MCF 10A (cell line): ENCODE measurements around the gene USP38. TPM values are rescaled to one million over a fixed set of nuclear protein-coding genes. Genes with fewer than 3 reads are reported as not detected.
A peak's percentile ranks its signal among the peaks of the same experiment; 100 is the strongest.

Experiments
- BruUV-seq: library from RNA; stranded (reverse); fragments of 400-500 nt; replicated peaks from 2 replicates; lab custom pipeline; 2021; lab: Mats Ljungman, UMichigan
- CTCF ChIA-PET: fragments of 300-600 bp; sonication (Branson Sonifier 250); formaldehyde crosslinking; extraction: SDS; loops from one replicate; lab custom pipeline; 2021; ENCODE audit warnings: antibody characterized with exemption, inconsistent platforms; lab: Yijun Ruan, JAX
- POLR2A ChIA-PET: fragments of 300-600, 350-650 bp; sonication (Branson Sonifier 250); formaldehyde crosslinking; extraction: SDS; loops from one replicate; lab custom pipeline; 2020; ENCODE audit warnings: antibody characterized with exemption, inconsistent platforms; lab: Yijun Ruan, JAX
- DNase-seq: peaks from one replicate; pipeline ENCODE4 v3.0.0-alpha.2; 2018; ENCODE audit not compliant: unreplicated experiment
- H3K27ac Mint-ChIP-seq: one replicate; pipeline ENCODE4 v1.8.0; 2022; ENCODE audit warnings: mild to moderate bottlenecking, low read depth, mixed read lengths; ENCODE audit not compliant: unreplicated experiment
- H3K27me3 Mint-ChIP-seq: one replicate; pipeline ENCODE4 v1.8.0; 2022; ENCODE audit warnings: mixed read lengths; ENCODE audit not compliant: insufficient read depth, unreplicated experiment
- H3K36me3 Mint-ChIP-seq: one replicate; pipeline ENCODE4 v1.8.0; 2022; ENCODE audit warnings: mild to moderate bottlenecking, moderate library complexity, mixed read lengths; ENCODE audit not compliant: insufficient read depth, unreplicated experiment
- H3K4me1 Mint-ChIP-seq: one replicate; pipeline ENCODE4 v1.8.0; 2022; ENCODE audit warnings: mixed read lengths; ENCODE audit not compliant: insufficient read depth, unreplicated experiment
- H3K4me3 Mint-ChIP-seq: one replicate; pipeline ENCODE4 v1.8.0; 2022; ENCODE audit warnings: mild to moderate bottlenecking, moderate library complexity, mixed read lengths; ENCODE audit not compliant: unreplicated experiment
- H3K9me3 Mint-ChIP-seq: one replicate; pipeline ENCODE4 v1.8.0; 2022; ENCODE audit warnings: mixed read lengths; ENCODE audit not compliant: unreplicated experiment
- intact Hi-C: fragments of 100-400 bp; cut with micrococcal nuclease; formaldehyde crosslinking; loops from 2 replicates; pipeline ENCODE4 v1.14.1; 2022
- total RNA-seq: library from RNA; stranded (reverse); gene quantifications from 2 replicates; pipeline ENCODE4 v1.2.3, GENCODE V29; 2022
- TF ChIP-seq, protein P1 (sequence below): fragments of 200-600 bp; IDR thresholded peaks from one replicate; pipeline ENCODE4 v1.8.0; 2022; ENCODE audit warnings: antibody characterized with exemption, mild to moderate bottlenecking; ENCODE audit not compliant: unreplicated experiment

Gene USP38
- total RNA-seq, 1 experiment from 2014 or later: 19.4 TPM

DNA sequence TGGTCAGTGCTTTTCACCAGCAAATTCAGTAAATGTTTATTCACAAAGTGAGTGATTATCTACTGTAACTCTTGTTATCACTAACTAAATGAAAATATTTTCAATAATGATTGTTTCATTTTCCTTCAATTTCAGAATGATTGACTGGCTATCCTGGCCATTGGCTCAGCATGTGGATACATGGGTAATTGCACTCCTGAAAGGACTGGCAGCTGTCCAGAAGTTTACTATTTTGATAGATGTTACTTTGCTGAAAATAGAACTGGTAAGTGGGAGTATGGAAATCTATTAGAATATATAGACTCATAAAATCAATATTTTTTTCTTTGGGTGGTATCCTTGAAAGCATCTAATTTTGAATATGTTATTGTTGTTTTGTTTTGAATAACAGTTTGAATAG lies 10.9 kb downstream of the USP38 start:
- CTCF ChIA-PET: no interaction called here
- no TSS peak for BruUV-seq
- POLR2A ChIA-PET: no interaction called here

DNA sequence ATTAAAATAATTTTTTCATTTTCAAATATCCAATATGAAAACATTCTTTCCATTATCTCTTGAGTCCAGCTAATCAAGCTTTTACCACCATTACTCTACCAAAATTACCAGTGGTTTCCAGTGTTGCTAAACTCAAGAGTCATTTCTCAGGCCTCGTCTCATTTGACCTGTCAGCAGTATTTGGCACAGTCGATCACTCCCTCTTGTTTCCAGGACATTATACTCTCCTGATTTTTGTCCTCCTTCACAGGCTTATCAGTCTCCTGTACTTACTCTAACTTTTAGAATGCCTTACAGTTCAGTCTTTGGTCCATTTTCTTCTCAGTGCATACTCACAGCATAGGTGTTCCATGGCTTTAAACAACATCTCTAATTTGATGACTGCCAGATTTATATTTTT lies 11.6 kb downstream of the USP38 start:
- no peak for DNase-seq
- TF ChIP-seq, protein P1, sequence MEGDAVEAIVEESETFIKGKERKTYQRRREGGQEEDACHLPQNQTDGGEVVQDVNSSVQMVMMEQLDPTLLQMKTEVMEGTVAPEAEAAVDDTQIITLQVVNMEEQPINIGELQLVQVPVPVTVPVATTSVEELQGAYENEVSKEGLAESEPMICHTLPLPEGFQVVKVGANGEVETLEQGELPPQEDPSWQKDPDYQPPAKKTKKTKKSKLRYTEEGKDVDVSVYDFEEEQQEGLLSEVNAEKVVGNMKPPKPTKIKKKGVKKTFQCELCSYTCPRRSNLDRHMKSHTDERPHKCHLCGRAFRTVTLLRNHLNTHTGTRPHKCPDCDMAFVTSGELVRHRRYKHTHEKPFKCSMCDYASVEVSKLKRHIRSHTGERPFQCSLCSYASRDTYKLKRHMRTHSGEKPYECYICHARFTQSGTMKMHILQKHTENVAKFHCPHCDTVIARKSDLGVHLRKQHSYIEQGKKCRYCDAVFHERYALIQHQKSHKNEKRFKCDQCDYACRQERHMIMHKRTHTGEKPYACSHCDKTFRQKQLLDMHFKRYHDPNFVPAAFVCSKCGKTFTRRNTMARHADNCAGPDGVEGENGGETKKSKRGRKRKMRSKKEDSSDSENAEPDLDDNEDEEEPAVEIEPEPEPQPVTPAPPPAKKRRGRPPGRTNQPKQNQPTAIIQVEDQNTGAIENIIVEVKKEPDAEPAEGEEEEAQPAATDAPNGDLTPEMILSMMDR: no peak
- Mint-ChIP-seq H3K9me3 (no peaks in the 10 kb centered on the region), H3K36me3 (peaks cover 95% of the 10 kb centered on the region), H3K4me3 (no peak overlapping the region), H3K27me3 (no peaks in the 10 kb centered on the region), H3K4me1 (peaks cover 13% of the 10 kb centered on the region), H3K27ac (no peak overlapping the region)
- ChIA-PET CTCF (no interaction called here), POLR2A (interaction anchor here (0.6 kb wide), 1 partner anchor 11 kb away, joined by 4 read pairs; no protein-coding TSS in a partner anchor)
- intact Hi-C loops: no loop called here
- no TSS peak for BruUV-seq

More for the DNA sequence above, 10.9 kb downstream of the USP38 start:
- Mint-ChIP-seq H3K4me1 (peaks cover 16% of the 10 kb centered on the region), H3K4me3 (no peak overlapping the region), H3K27me3 (no peaks in the 10 kb centered on the region), H3K27ac (no peak overlapping the region), H3K36me3 (peaks cover 99% of the 10 kb centered on the region), H3K9me3 (no peaks in the 10 kb centered on the region)
- intact Hi-C loops: no loop called here
- TF ChIP-seq, protein P1: no peak
- no peak for DNase-seq

DNA sequence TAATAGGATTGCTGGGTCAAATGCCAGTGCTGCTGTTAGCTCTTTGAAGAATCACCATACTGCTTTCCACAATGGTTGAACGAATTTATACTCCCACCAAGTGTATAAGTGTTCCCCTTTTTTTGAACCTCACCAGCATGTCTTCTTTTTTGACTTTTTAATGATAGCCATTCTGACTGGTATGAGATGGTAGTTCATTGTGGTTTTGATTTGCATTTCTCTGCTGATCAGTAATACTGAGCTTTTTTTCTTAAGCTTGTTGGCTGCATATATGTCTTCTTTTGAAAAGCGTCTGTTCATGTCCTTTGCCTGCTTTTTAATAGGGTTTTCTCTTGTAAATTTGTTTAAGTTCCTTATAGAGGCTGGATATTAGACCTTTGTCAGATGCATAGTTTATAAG lies 14.8 kb downstream of the USP38 start:
- CTCF ChIA-PET: interaction anchor here (0.6 to 1.3 kb wide), 7 partner anchors 13 to 345 kb away, joined by 3 to 5 read pairs (median 4); no protein-coding TSS in a partner anchor

DNA sequence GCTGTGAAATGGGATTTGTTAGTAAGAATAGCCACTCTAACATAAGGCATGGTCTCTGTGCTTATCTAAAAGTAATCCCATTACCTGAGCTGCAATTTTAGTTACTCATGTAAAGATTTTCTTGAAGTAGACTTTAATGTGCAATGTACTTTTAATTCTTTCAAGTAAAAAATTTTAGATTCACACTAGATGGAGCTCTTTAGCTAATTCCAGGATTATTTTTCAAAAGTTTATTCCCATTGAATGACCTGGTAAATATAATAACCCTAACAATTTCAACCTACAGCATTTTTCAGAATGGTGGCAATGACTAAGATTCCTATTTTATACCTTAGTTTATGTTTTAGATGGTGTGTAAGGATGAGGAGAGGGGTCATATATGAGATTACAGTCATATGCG lies 18.1 kb downstream of the USP38 start:
- no TSS peak for BruUV-seq
- peak; percentile 22 for DNase-seq
- Mint-ChIP-seq H3K27me3 (no peaks in the 10 kb centered on the region), H3K4me1 (no peaks in the 10 kb centered on the region), H3K9me3 (no peaks in the 10 kb centered on the region), H3K36me3 (peaks cover 80% of the 10 kb centered on the region), H3K4me3 (no peak overlapping the region), H3K27ac (no peak overlapping the region)
- ChIA-PET CTCF (interaction anchor here (0.6 to 1.6 kb wide), 8 partner anchors 9 to 288 kb away, joined by 3 to 14 read pairs (median 4); partner anchors contain the start of gene GAB1), POLR2A (interaction anchor here (1.2 to 1.5 kb wide), 3 partner anchors 135 to 311 kb away, joined by 3 to 7 read pairs (median 7); partner anchors contain the start of genes GAB1 and SMARCA5)
- TF ChIP-seq, protein P1: peak; percentile 33
- intact Hi-C loops: loop anchor here (1.0 kb wide), 1 partner anchor 280 kb away; no protein-coding TSS in a partner anchor

More for the DNA sequence above, 14.8 kb downstream of the USP38 start:
- Mint-ChIP-seq H3K4me1 (peaks cover 7% of the 10 kb centered on the region), H3K27me3 (no peaks in the 10 kb centered on the region), H3K9me3 (no peaks in the 10 kb centered on the region), H3K4me3 (no peak overlapping the region), H3K36me3 (peaks cover 81% of the 10 kb centered on the region), H3K27ac (no peak overlapping the region)
- DNase-seq: no peak
- intact Hi-C loops: no loop called here
- TF ChIP-seq, protein P1: no peak
- POLR2A ChIA-PET: no interaction called here
- BruUV-seq: no TSS peak
